Limb (tissue), 2 donors: ENCODE measurements around the gene COL23A1.
"Not testable (repeated sequence)": the region's sequence is repeated elsewhere in the genome, so short reads cannot be mapped to it uniquely, and the experiment has no call there.

ENCODE experiments used
- DNase-seq, 2 donors: peaks; one replicate each; pipeline ENCODE4 v3.0.0-alpha.2; 2016; ENCODE audit errors: extremely low spot score in 2 of 2

COL23A1 gene

DNA sequence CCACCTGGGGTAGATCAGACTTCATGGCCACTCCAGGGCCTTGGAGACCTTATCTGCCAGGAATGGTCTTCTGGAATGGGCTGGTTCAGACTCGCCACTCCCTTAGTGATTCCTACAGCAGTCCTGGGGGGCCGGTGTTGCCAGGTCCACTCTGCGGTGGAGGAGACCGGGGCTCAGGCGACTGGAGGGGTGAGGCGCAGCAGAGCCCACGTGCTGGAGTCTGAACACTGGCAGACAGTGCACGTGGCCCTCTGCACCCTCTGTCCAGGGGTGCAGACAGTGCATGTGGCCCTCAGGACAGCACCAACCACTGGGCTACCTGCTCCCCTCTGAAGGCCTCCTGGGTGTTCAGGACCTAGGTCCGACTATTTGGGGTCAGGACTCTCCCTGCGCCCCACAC lies 262.7 kb downstream of the COL23A1 start:
- DNase-seq: no peak

DNA sequence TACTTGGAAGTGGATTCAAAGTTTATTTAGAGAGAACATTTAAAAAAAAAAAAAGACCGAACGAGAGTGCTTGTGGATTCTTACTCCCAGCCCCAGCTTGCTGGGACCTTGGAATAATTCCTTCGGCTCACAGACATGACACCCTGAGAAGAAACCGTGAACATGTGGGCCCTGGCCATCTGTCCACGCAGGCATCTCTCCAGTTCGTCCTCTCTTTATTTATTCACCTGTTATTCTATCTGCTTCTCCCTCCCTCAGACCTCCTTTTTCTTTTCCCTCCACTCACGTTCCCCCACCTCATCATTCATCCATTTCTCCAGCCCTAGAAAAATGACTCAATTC lies 263.8 kb downstream of the COL23A1 start:
- no peak for DNase-seq

DNA sequence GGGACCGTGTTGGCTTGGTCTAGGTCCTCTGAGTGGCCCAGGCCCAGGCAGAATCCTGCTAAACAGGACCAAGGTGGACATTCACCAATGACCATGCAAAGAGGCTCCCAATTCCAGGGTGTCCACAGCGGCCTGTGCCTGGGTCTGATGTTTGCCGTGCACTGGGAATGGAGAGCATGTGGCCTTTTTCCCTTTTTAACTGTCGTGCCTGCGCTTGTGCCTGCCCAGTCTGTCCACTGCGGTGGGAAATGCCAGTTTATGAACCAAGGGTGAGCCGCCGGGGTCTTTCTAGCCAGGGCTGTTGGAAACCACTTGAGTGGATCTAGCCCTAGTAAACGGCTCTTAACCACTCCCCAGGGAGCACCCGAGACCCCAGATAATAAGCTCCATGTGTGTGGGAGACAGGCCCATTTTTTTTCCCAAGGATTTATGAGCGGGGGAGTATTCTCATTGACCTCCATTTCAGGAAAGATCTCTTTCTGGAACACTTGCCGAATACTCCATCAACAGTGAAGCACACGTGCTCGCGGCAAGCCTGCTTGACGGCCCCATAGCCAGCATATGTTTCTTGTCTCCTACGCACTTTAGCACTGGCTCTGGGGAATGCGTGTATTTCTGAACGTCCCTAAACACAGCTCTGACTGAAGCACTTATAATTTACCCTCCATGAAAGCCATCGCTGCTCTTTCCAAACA lies 264.4 kb downstream of the COL23A1 start:
- peak; percentile 68 to 80 for DNase-seq

DNA sequence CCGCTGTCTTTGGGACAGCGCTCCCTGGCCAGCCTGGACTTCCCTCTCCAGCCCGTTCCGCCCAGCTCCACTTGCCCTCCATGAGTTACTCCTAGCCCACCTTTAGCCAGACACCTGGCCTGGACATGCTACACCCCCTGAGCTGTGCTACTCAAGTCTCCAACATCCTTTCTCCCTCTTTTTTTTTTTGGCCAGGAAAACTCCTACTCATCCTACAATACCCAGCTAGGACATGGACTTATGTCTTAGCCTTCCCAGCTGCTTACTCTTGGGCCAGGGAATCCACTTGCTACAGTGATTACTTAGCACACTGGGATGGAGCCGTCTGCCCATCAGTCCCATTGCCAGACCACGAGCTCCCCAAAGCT lies 264.9 kb downstream of the COL23A1 start:
- DNase-seq: no peak

DNA sequence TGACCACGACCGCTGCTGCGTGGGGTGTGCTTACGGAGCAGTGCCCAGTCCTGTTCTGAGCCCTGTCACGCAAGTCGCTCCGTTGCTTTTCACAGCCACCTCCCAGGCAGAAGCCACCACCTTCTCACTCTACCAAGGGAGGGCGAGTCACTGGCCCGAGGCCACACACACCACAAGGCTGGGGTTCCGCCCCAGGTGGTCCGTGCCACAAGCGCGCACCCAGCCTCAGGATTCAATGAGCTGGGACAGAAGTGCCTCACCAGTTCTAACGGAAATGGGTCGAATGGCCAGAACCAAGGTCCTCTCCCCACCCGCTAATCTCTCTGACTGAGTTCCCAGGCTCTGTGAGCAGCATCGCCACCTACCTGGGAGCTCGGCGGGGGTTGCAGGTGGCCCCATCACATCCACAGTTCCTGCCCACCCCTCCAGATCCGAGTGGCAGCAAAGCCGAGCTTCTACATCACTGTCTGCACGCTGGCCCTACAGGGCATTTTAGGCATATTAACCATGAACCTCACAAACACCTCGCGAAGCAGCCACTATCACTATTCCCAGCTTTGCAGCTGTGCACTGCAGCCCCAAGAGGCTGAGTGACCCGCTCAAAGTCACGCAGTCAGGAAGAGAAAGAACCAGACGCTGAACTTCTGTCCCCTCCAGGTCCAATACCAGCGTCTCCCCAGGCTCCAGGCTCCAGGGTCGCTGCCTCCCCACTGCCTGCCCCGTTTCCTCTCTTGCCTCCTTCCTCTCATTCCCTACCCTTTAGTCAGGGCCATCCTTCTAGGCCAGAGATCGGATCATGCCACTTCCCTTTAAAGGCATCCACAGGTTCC lies 265.5 kb downstream of the COL23A1 start:
- DNase-seq: no peak

DNA sequence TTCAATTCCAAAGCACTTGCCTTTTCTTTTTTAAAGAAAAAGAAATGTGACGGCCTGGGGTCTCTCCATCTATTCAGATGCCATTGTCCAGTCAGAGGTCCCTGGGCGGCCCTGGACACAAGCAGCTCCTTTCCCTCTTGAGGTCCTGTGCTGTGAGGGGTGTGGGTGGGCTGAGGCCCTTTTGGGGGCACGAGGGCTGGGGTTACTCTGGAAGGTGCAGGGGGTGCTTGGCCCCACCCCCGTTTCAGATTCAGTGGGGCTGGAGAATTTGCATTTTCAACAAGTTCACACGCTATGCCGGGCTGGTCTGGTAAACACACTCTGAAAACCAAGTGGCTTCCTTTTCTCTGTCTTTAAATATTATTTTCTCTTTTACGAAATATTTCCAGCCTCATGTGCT lies 266.2 kb downstream of the COL23A1 start:
- no peak for DNase-seq

DNA sequence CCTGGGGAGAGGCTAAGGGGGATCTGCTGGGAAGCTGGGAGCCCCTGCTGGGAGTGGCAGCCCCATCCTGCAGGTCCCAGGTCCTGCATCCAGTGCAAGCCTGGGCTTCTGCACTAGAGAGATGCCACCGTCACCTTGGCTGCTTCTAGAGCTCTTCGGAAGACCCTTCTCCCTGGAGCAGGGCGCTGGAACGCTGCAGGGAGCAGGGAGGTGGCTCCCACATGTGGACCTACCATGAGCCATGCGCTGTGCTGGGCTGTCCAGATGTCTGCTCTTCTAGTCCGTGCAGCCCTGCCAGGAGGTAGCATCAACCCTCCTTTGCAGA lies 266.7 kb downstream of the COL23A1 start:
- peak in 1 of 2 donors; percentile 26 for DNase-seq

DNA sequence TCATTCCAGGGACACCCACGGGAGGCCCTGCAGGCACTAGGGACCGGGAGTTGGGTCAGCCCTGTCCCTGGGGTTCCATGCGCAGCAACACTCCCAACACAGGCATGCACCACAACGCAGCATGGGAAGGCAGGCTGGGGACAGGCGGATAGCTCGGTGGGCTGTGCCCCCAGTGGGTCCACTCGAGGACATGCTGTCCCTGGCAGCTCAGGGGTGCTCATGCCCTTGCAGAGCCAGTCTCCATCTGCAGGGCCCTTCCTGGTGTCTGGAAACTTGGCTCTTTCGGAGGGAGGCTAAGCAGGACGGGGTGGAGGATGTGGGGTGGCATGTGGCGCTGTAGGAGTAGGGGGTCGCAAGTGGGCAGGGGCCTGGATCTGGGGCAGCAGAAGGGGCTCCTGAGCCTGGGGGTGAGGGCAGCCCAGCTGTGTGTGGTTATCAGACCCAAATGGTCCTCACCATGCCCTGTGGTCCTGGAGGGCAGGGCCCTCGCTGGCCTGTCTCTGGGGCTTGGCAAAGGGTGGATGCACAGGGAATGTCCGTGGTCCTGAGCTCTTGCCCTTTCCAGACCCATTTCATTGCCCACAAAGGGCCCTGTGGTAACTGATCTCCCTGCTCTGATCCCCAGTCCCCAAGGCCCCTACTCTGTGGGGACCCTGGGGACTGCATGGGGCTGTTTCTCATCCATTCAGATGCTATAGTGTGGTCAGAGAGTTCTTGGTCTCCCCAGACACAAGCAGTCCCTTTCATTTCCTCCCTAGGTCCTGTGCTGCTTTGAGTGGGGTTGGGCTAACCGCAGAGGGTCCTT lies 267.3 kb downstream of the COL23A1 start:
- DNase-seq: peak in 1 of 2 donors; percentile 18

DNA sequence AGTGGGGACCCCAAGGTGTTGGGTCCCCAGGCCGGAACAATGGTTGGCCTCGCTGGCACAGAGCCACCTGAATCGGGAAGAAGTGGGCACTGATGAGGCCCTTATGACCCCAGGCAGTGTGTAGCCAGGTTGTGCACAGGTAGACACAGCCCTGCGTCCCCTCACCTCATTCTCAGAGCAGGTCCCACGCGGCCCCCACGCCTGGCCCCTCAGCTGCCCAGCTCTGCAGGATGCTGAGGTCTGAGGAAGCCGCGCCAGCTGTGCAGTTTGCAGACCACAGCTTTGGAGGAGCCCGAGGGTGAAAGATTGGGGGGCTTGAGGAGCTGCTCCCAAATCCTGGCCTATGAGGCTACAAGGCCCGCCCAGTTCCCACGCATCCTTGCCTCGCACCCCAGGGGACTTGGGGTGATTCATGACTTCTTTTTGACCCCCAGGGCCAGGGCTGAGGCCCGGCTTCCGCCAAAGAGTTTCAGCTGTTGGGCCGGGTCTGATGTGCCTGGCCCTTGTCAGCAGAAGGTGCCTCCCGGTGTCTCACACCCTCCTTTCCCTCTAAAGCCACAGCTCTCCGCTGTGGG lies 269.8 kb downstream of the COL23A1 start:
- DNase-seq: no peak

DNA sequence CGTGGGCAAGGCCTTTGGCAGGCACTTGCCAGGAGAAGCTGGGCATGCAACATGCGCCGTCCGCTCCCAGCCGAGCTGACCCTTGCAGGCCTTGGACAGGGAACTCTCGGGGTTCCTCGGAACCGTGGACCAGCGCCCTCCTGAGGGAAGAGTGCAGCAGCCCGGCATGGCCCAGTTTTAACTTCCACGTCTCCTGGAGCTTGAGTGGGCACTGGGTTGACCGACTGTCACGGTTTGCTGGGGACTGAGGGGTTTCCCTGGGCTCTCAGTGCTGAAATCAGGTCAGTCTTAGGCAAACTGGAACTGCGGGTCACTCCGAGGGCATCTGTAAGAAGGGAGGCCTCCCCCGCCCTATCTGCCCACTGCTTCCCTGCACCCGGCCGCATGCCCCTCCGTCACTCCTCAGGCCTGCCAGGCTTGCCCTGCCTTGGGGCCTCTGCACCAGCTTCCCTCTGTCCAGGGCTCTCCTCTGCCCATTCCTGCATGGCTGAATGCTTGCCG lies 270.6 kb downstream of the COL23A1 start:
- DNase-seq: no peak

DNA sequence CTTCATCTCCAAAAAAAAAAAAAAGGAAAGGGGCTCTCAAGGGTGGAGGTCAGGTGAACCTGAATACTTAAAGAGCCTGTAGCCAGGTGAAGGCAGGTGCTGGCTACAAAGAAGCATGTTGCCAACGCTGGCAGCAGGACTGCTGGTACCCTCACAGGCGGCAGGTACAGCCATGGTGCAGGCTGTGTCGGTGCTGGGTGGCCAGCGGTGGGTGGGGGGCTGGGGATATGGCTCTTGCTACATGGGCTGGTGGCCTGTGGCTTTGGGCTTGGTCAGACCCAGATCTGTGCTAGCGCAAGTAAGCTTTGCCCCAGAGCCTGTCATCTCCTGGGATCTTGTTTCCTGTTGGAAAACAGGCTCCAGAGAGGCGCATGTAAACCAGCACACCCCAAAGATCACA lies 271.3 kb downstream of the COL23A1 start:
- no peak for DNase-seq

DNA sequence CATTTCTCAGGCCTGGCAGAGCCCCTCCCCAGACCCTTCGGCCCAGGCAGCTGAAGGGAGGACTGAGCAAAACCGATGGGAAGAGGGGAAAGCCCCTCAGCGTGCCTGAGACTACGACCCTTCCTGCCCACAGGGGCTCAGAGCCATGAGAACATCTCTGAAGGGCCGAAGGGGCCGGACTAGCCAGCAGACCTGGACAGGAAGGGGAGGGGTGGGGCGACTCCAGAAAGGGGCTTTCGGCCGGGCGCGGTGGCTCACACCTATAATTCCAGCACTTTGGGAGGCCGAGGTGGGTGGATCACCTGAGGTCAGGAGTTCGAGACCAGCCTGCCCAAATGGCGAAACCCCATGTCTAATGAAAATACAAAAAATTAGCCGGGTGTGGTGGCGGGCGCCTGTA lies 271.8 kb downstream of the COL23A1 start:
- no peak for DNase-seq

DNA sequence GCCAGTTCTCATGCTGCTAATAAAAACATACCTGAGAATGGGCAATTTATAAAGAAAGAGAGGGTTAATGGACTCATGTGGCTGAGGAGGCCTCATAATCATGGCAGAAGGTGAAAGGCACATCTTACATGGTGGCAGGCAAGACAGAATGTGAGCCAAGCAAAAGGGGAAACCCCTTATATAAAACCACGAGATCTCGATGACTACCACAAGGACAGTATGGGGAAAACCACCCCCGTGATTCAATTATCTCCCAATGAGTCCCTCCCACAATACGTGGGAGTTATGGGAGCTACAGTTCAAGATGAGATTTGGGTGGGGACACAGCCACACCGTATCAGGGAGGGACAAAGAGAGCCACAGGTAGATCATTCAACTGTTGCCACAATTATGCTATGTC lies 272.5 kb downstream of the COL23A1 start:
- DNase-seq: not testable (repeated sequence)

DNA sequence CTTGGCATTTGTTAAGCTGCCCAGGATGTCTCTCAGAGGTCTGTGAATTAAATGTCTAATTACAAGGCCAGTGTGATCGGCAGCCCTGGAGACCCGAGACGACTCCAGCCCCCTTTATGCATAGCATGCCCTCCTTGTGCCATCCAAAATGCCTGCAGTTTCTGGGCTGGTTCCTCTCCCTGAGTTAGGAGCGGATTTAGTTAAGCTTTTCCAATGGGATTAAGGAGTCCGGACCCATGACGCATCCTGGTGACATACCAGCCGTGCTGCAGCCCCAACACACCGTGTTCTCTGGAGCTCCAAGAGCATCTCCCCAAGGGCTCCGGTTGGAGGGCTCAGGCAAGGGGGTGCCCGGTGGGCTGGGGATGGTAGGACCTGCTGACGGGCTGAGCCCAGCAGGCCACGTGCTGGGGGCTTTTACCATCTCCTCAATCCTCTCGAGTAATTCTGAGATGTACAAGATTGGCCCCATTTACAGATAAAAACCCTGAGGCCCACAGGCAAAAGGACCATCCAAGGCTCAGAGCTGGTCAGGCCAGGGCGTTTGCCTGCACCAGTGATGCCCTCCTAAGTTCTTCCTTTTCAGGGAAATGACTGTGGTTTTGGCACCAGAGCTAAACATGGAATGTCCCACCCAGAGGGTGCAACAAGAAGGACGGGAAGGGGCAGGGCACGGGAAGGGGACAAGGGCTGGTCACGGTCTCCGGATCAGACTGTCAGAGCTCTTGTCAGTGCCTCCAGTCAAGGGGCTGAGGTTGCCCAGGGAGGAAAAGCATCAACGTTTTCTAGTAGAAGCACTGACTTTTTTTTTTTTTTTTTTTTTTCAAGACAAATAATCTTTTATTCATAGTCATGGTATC lies 275.0 kb downstream of the COL23A1 start:
- DNase-seq: no peak

DNA sequence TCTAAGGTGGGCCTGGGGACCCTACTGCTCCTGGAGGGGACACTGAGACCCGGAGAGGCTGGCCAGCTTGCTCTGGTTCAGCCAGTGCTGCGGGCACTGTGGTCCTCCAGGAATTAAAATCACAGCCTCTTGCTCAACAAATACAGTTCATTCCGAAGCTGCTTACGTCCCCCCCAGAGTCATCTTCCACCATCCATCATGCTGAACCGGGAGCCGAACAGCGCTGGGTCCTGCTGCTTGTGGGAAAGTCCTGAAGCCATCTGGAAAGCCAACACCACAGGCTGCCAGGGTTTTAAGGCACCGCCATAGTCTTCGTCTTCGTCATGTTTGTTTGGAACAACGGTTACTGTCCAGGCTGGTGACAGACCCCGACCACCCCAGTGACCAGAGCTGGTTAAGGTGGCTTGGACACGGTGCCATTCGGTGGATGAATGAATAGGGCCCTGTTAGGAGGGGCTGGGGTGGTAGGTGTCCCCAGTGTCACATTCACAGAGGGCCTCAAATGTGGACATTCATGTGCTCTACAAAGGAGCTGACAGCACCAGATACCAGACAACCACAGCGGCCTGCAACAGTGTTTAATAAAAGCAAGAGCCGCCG lies 276.0 kb downstream of the COL23A1 start:
- DNase-seq: no peak

DNA sequence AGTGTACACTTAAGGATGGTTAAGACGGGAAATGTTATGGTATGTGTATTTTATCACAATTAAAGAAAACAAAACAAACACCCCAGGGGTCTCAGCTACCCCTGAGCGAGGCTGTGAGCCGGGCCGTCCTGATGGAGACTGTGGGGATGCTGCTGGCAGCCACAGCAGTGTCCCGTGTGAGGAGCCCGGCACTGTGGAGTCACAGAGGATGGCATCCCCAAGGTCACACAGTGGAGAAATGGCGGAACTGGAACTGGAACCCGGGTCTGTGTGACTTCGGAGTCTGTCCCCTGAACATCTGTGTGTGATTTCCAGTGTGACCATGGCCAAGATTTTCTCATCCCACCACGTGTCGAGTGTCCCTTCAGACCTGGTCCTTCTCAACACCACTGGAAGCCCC lies 276.9 kb downstream of the COL23A1 start:
- DNase-seq: no peak

DNA sequence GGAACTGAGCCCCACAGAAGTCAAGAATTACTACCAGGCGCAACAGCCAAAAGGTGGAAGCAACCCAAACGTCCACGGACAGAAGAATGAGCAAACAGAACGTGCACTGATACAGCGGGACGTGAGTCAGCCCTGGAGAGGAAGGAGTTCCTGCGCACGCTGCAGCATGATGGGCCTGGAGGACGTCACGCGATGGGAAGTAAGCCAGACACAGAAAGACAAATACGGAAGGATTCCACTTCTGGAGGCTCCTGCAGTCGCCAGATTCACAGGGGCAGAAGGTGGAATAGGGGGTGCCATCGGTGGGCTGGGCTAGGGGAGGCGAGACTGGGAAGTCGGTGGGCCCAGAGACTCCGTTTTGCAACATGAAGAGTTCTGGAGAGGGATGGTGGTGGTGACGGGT lies 277.3 kb downstream of the COL23A1 start:
- DNase-seq: no peak

DNA sequence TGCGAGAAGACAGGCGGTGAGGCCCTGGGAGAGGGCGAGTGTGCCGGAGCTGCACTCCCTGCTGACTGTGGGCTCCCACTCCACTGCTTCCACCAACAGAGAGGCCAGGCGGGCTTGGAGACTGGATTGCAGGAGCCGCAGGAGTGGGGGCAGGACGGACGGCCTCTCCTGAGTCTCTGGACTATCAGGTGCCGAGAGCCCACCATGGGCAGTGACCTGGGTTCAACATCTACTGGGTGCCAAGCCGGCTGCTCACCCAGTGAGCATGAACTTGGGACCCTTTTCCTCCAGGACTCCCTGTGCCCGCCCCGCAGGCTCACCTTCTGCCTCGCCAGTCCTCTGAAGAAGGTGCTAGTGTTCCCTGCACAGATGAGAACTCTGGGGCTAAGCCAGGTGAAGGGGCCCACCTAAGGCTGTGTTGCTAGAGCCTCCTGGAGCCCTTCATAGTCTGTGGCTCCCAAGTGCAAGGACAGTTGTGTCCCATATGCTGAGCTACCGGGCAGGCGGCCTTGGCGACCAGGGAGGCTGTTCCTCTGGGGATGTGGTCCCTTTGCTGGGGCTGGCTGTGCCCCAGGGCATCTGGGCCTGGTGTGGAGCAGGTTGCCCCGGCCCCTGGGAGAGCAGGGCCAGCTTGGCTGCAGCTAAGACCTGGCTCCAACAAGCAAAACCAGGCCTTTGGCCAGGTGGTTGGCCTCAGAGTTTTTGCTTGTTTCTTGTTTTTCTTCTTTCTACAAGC lies 279.9 kb downstream of the COL23A1 start:
- peak in 1 of 2 donors; percentile 31 for DNase-seq

DNA sequence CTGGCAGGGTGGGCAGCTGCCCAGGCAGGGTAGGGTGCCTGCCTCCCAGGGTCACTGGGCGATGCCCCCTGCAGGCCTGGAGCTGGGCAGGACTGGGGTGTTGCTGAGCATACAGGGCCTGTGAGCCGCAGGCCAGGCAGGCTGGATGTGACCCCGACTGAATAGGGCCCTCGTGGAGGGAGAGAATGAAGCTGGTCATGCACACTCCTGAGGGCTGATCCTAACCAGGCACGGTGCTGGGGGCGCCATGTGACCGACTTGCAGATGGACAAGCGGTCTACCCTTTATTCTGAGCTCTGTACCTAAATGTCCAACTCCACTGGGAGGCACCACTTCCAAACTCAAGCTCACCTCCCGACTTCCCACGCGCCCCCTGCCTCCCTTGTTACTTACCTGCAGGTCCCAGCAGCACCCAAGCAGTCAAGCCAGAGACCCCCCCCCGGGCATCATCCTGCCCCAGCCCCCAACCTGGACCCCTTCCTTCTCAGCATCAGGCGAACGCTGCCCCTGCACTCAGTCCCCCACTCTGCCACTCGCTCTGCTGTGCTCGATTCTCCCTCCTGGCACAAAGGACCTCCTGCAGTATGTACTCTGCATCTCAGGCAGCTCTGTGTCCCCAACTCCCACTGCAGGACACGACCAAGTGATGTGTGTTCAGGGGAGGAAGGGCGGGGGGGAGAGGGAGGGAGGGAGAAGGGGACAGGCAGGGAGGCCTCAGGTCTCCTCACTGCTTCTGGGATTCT lies 280.8 kb downstream of the COL23A1 start:
- DNase-seq: peak in 1 of 2 donors; percentile 29
